ENCODE results near the gene P3H2. TPM values are rescaled to one million over a fixed set of nuclear protein-coding genes. Genes with fewer than 3 reads are reported as not detected.

Gene P3H2
- total RNA-seq, 1 experiment from 2014 or later: 82.2 TPM

- intact Hi-C loops (cut with micrococcal nuclease; ENCODE audit: unreplicated experiment): no loop called here
- POLR2A ChIA-PET: no interaction called here
These were observed 101.7 kb downstream of the P3H2 start for GRCh38 chr3:190019006-190019405.

GRCh38 chr3:190018460-190018859 is 102.2 kb downstream of the P3H2 start:
- DNase-seq (ENCODE audit: low read depth, low spot score) (no peak), ATAC-seq (no peak)
- intact Hi-C loops (cut with micrococcal nuclease; ENCODE audit: unreplicated experiment): no loop called here
- ChIA-PET POLR2A (no interaction called here), CTCF (no interaction called here)
- no peak for TF ChIP-seq TCF7L2 (IDR thresholded peaks at IDR 0.05; ENCODE audit: low read depth, low read length)
- no peak for TF ChIP-seq CTCF (IDR thresholded peaks at IDR 0.05)
- TF ChIP-seq REST (IDR thresholded peaks at IDR 0.05; ENCODE audit: insufficient read depth in 1 of 2, low read depth in 2 of 2, low read length in 1 of 2): no peak
- TF ChIP-seq SIN3A (IDR thresholded peaks at IDR 0.05; ENCODE audit: borderline replicate concordance, insufficient read depth, low read depth, low read length): no peak
- TF ChIP-seq POLR2AphosphoS5 (IDR thresholded peaks at IDR 0.05; ENCODE audit: low read depth, low read length): no peak
- no TSS peak for BruUV-seq (replicated peaks)
- no peaks in the 10 kb centered on the region for H3K36me3 ChIP-seq (ENCODE audit: control insufficient read depth, insufficient read depth, low read length)
- H3K27me3 ChIP-seq (ENCODE audit: control insufficient read depth, insufficient read depth, low read length): no peaks in the 10 kb centered on the region
- H3K4me1 ChIP-seq (ENCODE audit: control insufficient read depth, insufficient read depth, low read length): peaks cover 36% of the 10 kb centered on the region
- in situ Hi-C loops (cut with HindIII; ENCODE audit: low pct_unique_long_range_greater_than_20kb, low sequenced_read_pairs): no loop called here
- H3K27ac ChIP-seq (ENCODE audit: low read length): no peak overlapping the region
- H3K9me3 ChIP-seq (ENCODE audit: control insufficient read depth, insufficient read depth, low read depth, low read length): no peaks in the 10 kb centered on the region
- H3K4me3 ChIP-seq (ENCODE audit: low read depth in 2 of 2, low read length in 2 of 2): no peak overlapping the region

More at GRCh38 chr3:190019006-190019405, 101.7 kb downstream of the P3H2 start:
- no peak for DNase-seq (ENCODE audit: low read depth, low spot score)
- no peak overlapping the region for H3K4me3 ChIP-seq (ENCODE audit: low read depth in 2 of 2, low read length in 2 of 2)
- H3K36me3 ChIP-seq (ENCODE audit: control insufficient read depth, insufficient read depth, low read length): no peaks in the 10 kb centered on the region
- TF ChIP-seq REST (IDR thresholded peaks at IDR 0.05; ENCODE audit: insufficient read depth in 1 of 2, low read depth in 2 of 2, low read length in 1 of 2) (no peak), POLR2AphosphoS5 (IDR thresholded peaks at IDR 0.05; ENCODE audit: low read depth, low read length) (no peak), TCF7L2 (IDR thresholded peaks at IDR 0.05; ENCODE audit: low read depth, low read length) (no peak), SIN3A (IDR thresholded peaks at IDR 0.05; ENCODE audit: borderline replicate concordance, insufficient read depth, low read depth, low read length) (no peak), CTCF (IDR thresholded peaks at IDR 0.05) (no peak)
- in situ Hi-C loops (cut with HindIII; ENCODE audit: low pct_unique_long_range_greater_than_20kb, low sequenced_read_pairs): no loop called here
- ATAC-seq: no peak
- H3K27me3 ChIP-seq (ENCODE audit: control insufficient read depth, insufficient read depth, low read length): no peaks in the 10 kb centered on the region
- H3K9me3 ChIP-seq (ENCODE audit: control insufficient read depth, insufficient read depth, low read depth, low read length): no peaks in the 10 kb centered on the region
- peak overlapping the region; percentile 52; the same call in 1 of the 2 replicates for H3K27ac ChIP-seq (ENCODE audit: low read length)
- BruUV-seq (replicated peaks): no TSS peak
- peaks cover 31% of the 10 kb centered on the region for H3K4me1 ChIP-seq (ENCODE audit: control insufficient read depth, insufficient read depth, low read length)
- CTCF ChIA-PET: no interaction called here

Measured in Panc1 (cell line).